ENCODE measurements around the gene PPP1R13L.
A peak's percentile ranks its signal among the peaks of the same experiment; 100 is the strongest.
"Not testable (repeated sequence)": the region's sequence is repeated elsewhere in the genome, so short reads cannot be mapped to it uniquely, and the experiment has no call there.

The PPP1R13L gene

GRCh38 chr19:45443462-45444317, 38.8 kb upstream of the PPP1R13L start:
- H3K27me3 ChIP-seq (ENCODE audit: control insufficient read depth, insufficient read depth, low read length): no peaks in the 10 kb centered on the region
- H3K9ac ChIP-seq (ENCODE audit: low read depth, low read length): peak overlapping the region; percentile 81
- peak overlapping the region; percentile 63 for H3K4me3 ChIP-seq (ENCODE audit: low read length)
- H3K4me1 ChIP-seq (ENCODE audit: control insufficient read depth, insufficient read depth, low read length): peaks cover 35% of the 10 kb centered on the region
- H3K4me2 ChIP-seq (ENCODE audit: low read length): peak overlapping the region; percentile 84
- H3K36me3 ChIP-seq (ENCODE audit: insufficient read depth, low read length): no peaks in the 10 kb centered on the region
- H3K9me3 ChIP-seq (replicated peaks; ENCODE audit: low read length): no peaks in the 10 kb centered on the region

GRCh38 chr19:45442778-45443461, 38.1 kb upstream of the PPP1R13L start:
- Histone ChIP-seq H3K9me3 (replicated peaks; ENCODE audit: low read length) (no peaks in the 10 kb centered on the region), H3K4me1 (ENCODE audit: control insufficient read depth, insufficient read depth, low read length) (peaks cover 35% of the 10 kb centered on the region), H3K4me3 (ENCODE audit: low read length) (peak overlapping the region; percentile 63), H3K36me3 (ENCODE audit: insufficient read depth, low read length) (no peaks in the 10 kb centered on the region), H3K9ac (ENCODE audit: low read depth, low read length) (peak overlapping the region; percentile 81), H3K4me2 (ENCODE audit: low read length) (peak overlapping the region; percentile 84), H3K27me3 (ENCODE audit: control insufficient read depth, insufficient read depth, low read length) (no peaks in the 10 kb centered on the region)

GRCh38 chr19:45442408-45442777, 37.5 kb upstream of the PPP1R13L start:
- Histone ChIP-seq H3K4me2 (ENCODE audit: low read length) (no peak overlapping the region), H3K9ac (ENCODE audit: low read depth, low read length) (peak overlapping the region; percentile 81), H3K4me3 (ENCODE audit: low read length) (no peak overlapping the region), H3K9me3 (replicated peaks; ENCODE audit: low read length) (no peaks in the 10 kb centered on the region), H3K36me3 (ENCODE audit: insufficient read depth, low read length) (no peaks in the 10 kb centered on the region), H3K4me1 (ENCODE audit: control insufficient read depth, insufficient read depth, low read length) (peaks cover 35% of the 10 kb centered on the region), H3K27me3 (ENCODE audit: control insufficient read depth, insufficient read depth, low read length) (no peaks in the 10 kb centered on the region)

DNA sequence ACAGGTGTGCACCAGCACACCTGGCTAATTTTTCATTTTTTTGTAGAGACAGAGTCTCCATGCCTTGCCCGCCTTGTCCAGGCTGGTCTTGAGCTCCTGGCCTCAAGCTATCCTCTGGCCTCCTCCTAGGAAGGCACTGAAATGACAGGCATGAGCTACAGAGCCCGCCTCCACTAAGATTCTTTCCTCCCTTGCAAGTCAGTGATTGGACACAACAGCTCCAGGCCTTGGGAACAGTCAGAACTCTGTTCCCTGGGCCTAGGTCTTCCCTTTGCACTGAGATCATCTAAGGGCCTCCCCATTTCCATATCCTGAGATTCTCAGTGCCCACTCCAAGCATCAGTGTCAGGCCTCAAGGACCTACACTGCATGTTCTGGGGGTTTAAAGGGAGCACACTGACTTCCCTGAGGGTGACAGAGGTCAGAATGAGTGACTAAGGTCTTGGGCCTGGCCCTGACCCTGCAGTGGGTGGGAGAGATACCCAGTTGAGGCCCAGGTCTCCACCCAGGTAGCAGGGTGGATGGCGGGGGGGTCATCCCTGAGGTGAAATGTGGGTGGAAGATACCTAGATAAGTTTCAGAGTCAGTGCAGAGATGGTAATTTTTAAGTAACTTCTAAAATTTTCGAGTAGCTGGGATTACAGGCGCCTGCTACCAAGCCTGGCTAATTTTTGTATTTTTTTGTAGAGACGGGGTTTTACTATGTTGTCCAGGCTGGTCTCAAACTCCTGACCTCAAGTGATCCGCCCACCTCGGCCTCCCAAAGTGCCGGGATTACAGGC, 36.2 kb upstream of the PPP1R13L start:
- peaks cover 35% of the 10 kb centered on the region for H3K4me1 ChIP-seq (ENCODE audit: control insufficient read depth, insufficient read depth, low read length)
- H3K27me3 ChIP-seq (ENCODE audit: control insufficient read depth, insufficient read depth, low read length): no peaks in the 10 kb centered on the region

DNA sequence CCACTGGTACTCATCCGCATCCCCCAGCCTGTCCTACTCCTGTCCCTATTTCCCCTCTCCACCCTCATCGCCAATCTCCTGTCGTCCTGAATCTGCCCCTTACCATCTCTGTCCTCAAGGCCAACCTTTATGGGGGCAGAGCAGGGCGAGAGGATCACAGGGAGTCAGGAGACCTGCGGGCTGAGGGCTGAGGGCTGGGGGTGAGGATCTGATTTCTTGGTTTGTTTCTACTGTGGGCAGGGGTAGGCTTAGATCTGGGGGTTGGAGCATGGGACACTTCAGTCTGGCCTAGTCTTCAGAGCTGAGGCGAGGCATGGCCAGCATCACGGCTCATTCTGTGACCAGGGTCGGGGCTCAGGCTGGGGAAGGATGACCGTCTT, 35.4 kb upstream of the PPP1R13L start:
- H3K36me3 ChIP-seq (ENCODE audit: insufficient read depth, low read length): no peaks in the 10 kb centered on the region
- peak overlapping the region; percentile 95 for H3K9ac ChIP-seq (ENCODE audit: low read depth, low read length)
- H3K4me2 ChIP-seq (ENCODE audit: low read length): peak overlapping the region; percentile 84
- H3K4me1 ChIP-seq (ENCODE audit: control insufficient read depth, insufficient read depth, low read length): peaks cover 35% of the 10 kb centered on the region
- H3K27me3 ChIP-seq (ENCODE audit: control insufficient read depth, insufficient read depth, low read length): no peaks in the 10 kb centered on the region
- H3K4me3 ChIP-seq (ENCODE audit: low read length): peak overlapping the region; percentile 90
- no peaks in the 10 kb centered on the region for H3K9me3 ChIP-seq (replicated peaks; ENCODE audit: low read length)

More for the DNA sequence above, 36.2 kb upstream of the PPP1R13L start:
- H3K36me3 ChIP-seq (ENCODE audit: insufficient read depth, low read length): no peaks in the 10 kb centered on the region
- no peak overlapping the region for H3K4me2 ChIP-seq (ENCODE audit: low read length)
- H3K9me3 ChIP-seq (replicated peaks; ENCODE audit: low read length): no peaks in the 10 kb centered on the region
- H3K4me3 ChIP-seq (ENCODE audit: low read length): no peak overlapping the region
- peak overlapping the region; percentile 95 for H3K9ac ChIP-seq (ENCODE audit: low read depth, low read length)

DNA sequence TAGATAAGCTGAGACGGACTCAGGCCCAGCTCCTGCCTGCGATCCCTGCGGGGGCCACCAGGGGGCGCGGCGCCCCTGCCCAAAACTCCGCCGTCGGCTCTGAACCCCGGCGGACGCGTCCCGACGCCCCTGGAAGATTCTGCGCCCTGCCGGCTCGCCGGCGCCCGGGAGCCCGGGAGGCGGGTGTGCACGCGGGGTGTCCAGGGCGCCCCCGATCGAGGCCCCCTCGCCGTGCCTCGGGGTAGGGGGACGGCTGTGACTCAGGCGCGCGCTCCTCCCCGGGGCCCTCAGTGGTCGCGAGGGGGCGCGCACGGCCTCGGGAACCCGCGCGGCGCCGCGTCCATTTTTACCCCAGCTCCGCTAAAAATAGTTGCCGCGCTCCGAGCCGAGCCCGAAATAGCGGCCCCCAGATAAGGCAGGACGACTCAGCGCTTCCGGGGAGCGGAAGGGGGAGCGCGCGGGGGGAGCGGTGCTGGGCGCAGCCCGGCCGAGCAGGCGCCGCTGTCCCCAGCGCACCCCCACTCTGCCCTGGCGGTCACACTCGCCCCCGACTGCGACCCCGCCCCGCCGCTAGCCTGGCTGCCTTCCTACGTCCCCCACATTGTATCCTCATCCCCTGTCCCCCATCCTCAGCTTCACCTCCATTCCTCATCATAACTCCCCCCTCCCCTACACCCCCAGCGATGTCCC, 34.8 kb upstream of the PPP1R13L start:
- Histone ChIP-seq H3K9ac (ENCODE audit: low read depth, low read length) (peak overlapping the region; percentile 95), H3K4me3 (ENCODE audit: low read length) (peak overlapping the region; percentile 90), H3K9me3 (replicated peaks; ENCODE audit: low read length) (no peaks in the 10 kb centered on the region), H3K4me2 (ENCODE audit: low read length) (peak overlapping the region; percentile 84), H3K4me1 (ENCODE audit: control insufficient read depth, insufficient read depth, low read length) (peaks cover 34% of the 10 kb centered on the region), H3K27me3 (ENCODE audit: control insufficient read depth, insufficient read depth, low read length) (no peaks in the 10 kb centered on the region), H3K36me3 (ENCODE audit: insufficient read depth, low read length) (no peaks in the 10 kb centered on the region)

- peak overlapping the region; percentile 84 for H3K4me2 ChIP-seq (ENCODE audit: low read length)
- no peaks in the 10 kb centered on the region for H3K27me3 ChIP-seq (ENCODE audit: control insufficient read depth, insufficient read depth, low read length)
- H3K9me3 ChIP-seq (replicated peaks; ENCODE audit: low read length): no peaks in the 10 kb centered on the region
- H3K4me3 ChIP-seq (ENCODE audit: low read length): peak overlapping the region; percentile 90
- H3K4me1 ChIP-seq (ENCODE audit: control insufficient read depth, insufficient read depth, low read length): peaks cover 29% of the 10 kb centered on the region
- H3K36me3 ChIP-seq (ENCODE audit: insufficient read depth, low read length): no peaks in the 10 kb centered on the region
- H3K9ac ChIP-seq (ENCODE audit: low read depth, low read length): peak overlapping the region; percentile 95
Observed at GRCh38 chr19:45439190-45439568, 34.3 kb upstream of the PPP1R13L start.

DNA sequence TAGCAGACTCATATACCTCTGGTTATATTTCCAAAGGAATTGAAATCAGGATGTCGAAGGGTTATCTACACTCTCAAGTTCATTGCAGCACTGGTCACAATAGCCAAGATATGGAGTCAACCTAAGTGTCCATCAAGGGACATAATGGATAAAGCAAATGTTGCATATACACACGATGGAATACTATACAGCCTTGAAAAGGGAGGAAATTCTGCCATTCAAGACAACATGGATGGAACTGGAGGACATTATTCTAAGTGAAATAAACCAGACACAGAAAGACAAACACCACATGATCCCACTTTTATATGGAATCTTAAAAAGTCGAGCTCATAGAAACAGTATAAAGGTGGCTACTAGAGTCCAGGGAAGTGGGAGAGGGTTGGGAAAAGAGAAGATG, 32.5 kb upstream of the PPP1R13L start:
- Histone ChIP-seq H3K9ac (ENCODE audit: low read depth, low read length) (no peak overlapping the region), H3K4me3 (ENCODE audit: low read length) (no peak overlapping the region), H3K36me3 (ENCODE audit: insufficient read depth, low read length) (no peaks in the 10 kb centered on the region), H3K9me3 (replicated peaks; ENCODE audit: low read length) (no peaks in the 10 kb centered on the region), H3K4me1 (ENCODE audit: control insufficient read depth, insufficient read depth, low read length) (peaks cover 16% of the 10 kb centered on the region), H3K27me3 (ENCODE audit: control insufficient read depth, insufficient read depth, low read length) (no peaks in the 10 kb centered on the region), H3K4me2 (ENCODE audit: low read length) (no peak overlapping the region)

GRCh38 chr19:45432543-45432942, 27.7 kb upstream of the PPP1R13L start:
- H3K36me3 ChIP-seq (ENCODE audit: insufficient read depth, low read length); H3K4me2 ChIP-seq (ENCODE audit: low read length); H3K27me3 ChIP-seq (ENCODE audit: control insufficient read depth, insufficient read depth, low read length); H3K4me3 ChIP-seq (ENCODE audit: low read length); H3K9ac ChIP-seq (ENCODE audit: low read depth, low read length); H3K9me3 ChIP-seq (replicated peaks; ENCODE audit: low read length): not testable (repeated sequence)
- peaks cover 12% of the 10 kb centered on the region for H3K4me1 ChIP-seq (ENCODE audit: control insufficient read depth, insufficient read depth, low read length)

DNA sequence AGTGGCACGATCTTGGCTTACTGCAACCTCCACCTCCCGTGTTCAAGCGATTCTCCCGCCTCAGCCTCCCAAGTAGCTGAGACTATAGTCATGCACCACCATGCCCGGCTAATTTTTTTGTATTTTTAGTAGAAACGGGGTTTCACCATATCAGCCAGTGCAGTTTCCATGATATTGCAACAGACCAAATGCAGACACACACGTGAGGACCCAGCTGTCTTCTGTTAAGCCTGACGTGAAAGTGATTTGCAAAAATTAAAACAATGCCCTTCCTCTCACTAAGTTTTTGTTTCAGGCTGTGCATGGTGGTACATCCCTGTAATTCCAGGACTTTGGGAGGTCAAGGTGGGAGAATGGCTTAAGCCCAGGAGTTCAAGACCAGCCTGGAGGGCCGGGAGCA, 26.1 kb upstream of the PPP1R13L start:
- H3K27me3 ChIP-seq (ENCODE audit: control insufficient read depth, insufficient read depth, low read length); H3K36me3 ChIP-seq (ENCODE audit: insufficient read depth, low read length); H3K9ac ChIP-seq (ENCODE audit: low read depth, low read length); H3K9me3 ChIP-seq (replicated peaks; ENCODE audit: low read length); H3K4me2 ChIP-seq (ENCODE audit: low read length); H3K4me3 ChIP-seq (ENCODE audit: low read length): not testable (repeated sequence)
- peaks cover 16% of the 10 kb centered on the region for H3K4me1 ChIP-seq (ENCODE audit: control insufficient read depth, insufficient read depth, low read length)

DNA sequence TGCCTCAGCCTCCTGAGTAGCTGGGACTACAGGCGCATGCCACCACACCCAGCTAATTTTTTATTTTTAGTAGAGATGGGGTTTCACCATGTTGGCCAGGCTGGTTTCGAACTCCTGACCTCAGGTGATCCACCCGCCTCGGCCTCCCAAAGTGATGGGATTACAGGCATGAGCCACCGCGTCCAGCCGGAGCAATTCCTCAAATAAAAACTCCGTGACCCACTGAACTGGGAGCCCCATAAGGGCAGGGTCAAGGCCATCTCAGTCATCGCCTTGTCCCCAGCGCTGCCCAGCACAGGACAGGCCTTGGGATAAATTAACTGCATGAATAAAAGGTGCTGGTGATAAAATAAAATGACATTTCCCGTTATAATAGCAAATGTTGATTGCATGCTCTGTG, 25.0 kb upstream of the PPP1R13L start:
- not testable (repeated sequence) for H3K9ac ChIP-seq (ENCODE audit: low read depth, low read length); H3K27me3 ChIP-seq (ENCODE audit: control insufficient read depth, insufficient read depth, low read length); H3K4me2 ChIP-seq (ENCODE audit: low read length); H3K9me3 ChIP-seq (replicated peaks; ENCODE audit: low read length); H3K36me3 ChIP-seq (ENCODE audit: insufficient read depth, low read length); H3K4me3 ChIP-seq (ENCODE audit: low read length)
- peaks cover 26% of the 10 kb centered on the region for H3K4me1 ChIP-seq (ENCODE audit: control insufficient read depth, insufficient read depth, low read length)
